Activated T-cell treated with anti-CD3 and anti-CD28 coated beads for 48 hours (primary cell): ENCODE results near the gene KLHL36.
"Not testable (repeated sequence)": the region's sequence is repeated elsewhere in the genome, so short reads cannot be mapped to it uniquely, and the experiment has no call there.

ENCODE experiments used
- DNase-seq: peaks from one replicate; pipeline ENCODE4 v3.0.0-alpha.2; 2020; ENCODE audit warnings: low read depth

Gene KLHL36

DNA sequence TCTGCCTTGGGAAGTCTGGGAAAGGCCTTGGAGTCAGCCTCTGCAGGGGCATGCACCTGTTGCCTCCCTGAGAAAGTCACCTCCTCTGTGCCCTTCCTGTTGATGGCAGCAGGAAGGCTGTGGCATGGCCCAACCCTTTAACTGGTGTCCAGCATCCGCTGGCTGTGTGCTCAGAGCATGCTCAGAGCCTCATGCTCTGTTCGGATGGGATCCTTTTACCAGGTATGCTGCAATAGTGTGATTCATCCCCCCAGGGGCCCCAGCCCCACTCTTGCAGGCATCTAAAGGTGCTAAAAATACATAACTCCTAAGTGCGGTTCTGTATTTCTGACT, 24.9 kb downstream of the KLHL36 start:
- DNase-seq, result no peak

GRCh38 chr16:84673561-84673960, 25.2 kb downstream of the KLHL36 start:
- no peak for DNase-seq

GRCh38 chr16:84675423-84675822, 27.1 kb downstream of the KLHL36 start:
- DNase-seq, result no peak

DNA sequence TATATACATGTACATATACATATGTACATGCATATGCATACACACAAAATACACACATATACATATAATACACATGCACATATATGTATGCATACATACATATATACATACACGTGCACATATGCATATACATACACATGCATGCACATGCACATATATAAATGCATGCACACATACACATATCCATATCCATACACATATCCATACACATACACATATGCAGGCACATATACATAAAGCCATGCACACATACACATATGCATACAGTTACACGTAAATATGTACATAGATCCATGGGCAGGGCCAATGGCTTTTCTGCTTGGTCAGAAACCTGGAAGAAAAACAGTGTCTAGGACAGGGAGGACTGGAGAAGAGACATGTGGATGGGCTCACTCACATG, 27.6 kb downstream of the KLHL36 start:
- no peak for DNase-seq

DNA sequence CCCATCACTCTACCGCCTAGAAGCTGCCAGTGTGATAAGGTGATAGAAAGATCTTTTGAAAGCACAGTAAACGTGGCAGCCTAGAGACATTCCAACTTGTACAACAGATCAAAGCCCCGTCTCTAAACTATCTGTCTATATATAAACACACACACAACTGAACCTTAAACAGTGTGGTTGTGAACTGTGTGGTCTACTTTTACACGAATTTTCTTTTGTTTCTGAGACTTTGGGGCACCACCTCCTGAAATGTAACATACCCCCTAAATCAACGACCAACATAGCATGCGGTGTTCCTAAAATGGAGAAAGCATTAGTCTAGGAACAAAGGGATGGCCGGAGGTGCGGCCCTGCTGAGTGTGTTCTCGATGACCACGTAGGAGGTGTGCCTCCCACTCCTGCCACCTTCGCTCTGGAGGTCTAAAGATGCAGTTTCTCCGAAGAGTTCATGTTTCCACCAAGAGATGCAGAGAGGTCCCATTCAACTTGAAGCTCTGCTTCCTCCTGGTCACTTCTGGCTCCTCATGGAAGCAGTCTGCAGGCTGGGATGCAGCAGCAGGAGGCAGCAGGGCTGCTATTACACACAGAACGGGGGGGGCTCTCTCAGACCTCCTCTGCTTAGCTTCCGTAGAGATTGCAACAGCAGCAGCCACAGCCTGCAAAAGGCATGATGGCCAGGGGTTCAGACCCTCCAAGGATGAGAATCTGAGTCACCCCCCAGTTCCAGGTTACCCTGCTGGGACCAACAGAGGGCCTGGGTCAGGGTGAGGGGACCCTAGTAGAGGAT, 28.9 kb downstream of the KLHL36 start:
- no peak for DNase-seq

GRCh38 chr16:84677849-84678248, 29.5 kb downstream of the KLHL36 start:
- DNase-seq, result no peak

DNA sequence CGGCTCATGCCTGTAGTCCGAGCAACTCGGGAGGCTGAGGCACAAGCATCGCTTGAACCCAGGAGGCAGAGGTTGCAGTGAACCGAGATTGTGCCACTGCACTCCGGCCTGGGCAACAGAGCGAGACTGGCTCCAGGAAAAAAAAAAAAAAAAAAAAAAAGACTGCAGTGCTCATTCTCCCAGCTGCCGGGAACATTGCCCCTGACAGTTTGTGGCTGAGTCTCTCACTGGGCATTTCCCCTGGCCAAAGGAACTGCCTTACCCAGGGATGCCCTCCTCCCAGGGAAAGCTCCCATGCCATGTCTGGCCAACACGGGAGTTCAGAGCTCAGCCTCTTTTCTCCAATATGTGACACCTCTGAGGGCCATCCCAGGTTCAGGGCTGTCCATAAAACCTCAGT, 30.2 kb downstream of the KLHL36 start:
- no peak for DNase-seq

GRCh38 chr16:84680165-84680842, 32.0 kb downstream of the KLHL36 start:
- no peak for DNase-seq

GRCh38 chr16:84680843-84681629, 32.7 kb downstream of the KLHL36 start:
- no peak for DNase-seq

DNA sequence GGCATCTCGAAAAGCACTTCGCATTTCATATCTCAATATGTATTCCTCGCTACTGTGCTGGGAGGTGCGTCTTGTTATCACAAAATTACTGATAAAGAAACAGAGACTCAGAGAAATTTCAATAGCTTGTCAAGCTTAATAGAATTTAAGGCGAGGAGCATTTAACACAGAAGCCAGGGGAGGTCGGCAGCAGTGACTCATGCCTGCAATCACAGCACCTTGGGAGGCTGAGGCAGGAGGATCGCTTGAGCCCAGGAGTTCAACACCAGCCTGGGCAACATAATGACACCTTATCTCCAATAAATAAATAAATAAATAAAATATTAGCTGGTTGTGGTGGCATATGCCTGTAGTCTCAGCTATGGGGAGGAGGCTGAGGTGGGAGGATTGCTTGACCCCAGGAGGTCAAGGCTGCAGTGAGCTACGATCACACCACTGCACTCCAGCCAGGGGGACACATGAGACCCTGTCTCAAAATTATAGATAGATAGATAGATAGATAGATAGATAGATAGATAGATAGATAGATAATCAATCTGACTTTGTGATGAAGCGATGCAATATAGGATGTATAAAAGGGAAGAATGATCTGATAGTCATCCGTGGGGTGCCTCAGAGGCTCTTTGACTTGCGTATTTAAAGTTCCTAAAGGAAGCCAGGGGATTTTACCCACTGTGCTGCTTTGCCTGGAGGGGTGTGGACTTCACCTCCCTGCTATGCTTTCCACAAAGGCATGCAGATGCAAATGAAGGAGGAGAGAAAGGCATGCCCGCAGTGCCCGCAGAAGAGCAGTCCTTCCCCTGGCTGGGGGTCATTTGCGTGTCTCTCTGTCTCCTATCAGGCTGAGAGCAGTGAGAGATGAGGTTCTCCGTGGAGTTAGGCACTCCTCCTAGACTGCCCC, 35.6 kb downstream of the KLHL36 start:
- DNase-seq, result no peak

DNA sequence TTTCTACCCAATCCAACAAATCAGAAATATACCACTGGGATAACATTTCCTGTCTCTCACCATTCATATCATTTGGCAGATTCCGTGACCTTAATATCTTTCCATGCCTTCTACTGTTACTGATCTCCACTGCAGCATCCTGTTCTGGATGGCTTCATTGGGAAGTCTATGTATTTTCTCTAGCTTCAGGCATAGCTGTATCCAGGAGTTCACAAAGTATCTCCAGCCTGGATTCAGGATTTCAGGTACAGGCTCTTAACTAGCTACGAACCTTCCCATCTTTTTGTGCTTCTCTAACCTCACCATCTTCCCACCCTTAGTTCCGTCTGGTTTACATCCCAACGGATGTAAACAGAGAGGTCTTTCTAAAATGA, 36.3 kb downstream of the KLHL36 start:
- DNase-seq, result no peak

DNA sequence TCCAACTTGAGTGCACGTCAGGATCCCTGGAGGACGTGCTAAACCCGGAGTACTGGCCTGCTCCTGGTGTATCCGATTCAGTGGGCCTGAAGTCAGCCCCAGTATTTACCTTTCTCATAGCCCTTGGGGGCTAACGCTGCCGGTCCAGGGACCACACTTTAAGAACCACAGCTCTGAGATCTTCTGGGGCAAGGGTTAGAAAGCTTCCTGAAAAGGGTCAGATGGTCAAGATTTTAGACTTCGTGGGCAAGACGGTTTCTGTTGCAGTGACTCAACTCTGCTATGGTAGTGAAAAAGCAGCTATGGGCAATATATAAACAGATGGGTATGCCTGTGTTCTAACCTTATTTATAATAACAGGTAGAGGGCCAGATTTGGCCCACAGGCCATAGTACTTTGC, 36.9 kb downstream of the KLHL36 start:
- no peak for DNase-seq

GRCh38 chr16:84686707-84687298, 38.5 kb downstream of the KLHL36 start:
- no peak for DNase-seq

DNA sequence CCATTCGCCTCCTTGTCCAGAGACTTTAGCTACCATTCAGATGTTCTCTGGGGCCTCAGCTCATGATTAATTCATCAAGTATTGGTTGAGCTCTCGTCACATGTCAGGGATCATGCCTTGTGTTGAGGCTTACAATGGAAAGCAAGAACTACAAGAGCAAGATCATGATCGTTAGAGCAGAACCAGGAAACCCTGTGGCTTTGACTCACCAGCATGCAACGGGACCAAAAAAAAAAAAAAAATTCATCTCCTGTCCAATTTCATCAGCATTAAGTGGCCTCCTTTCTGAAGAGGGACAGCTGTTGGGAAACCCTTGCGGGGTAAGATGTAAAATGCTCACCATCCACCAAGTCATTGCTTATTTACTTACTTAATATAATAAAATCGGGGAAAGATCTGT, 39.4 kb downstream of the KLHL36 start:
- DNase-seq, result no peak

DNA sequence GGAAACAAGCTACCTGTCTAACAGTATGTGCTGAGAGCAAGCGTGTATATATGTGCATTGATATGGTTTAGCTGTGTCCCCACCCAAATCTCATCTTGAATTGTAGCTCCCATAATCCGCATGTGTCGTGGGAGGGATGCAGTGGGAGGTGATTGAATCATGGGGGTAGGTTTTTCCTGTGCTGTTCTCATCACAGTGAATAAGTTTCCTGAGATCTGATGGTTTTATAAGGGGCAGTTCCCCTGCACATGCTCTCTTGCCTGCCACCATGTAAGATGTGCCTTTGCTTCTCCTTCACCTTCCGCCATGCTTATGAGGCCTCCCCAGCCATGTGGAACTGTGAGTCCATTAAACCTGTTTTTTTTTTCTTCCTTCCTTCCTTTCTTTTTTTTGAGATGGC, 39.9 kb downstream of the KLHL36 start:
- not testable (repeated sequence) for DNase-seq

- no peak for DNase-seq
Observed at GRCh38 chr16:84689111-84689510, 40.8 kb downstream of the KLHL36 start.

GRCh38 chr16:84690088-84690819, 41.9 kb downstream of the KLHL36 start:
- no peak for DNase-seq

- no peak for DNase-seq
Observed at GRCh38 chr16:84692451-84693214, 44.3 kb downstream of the KLHL36 start.

DNA sequence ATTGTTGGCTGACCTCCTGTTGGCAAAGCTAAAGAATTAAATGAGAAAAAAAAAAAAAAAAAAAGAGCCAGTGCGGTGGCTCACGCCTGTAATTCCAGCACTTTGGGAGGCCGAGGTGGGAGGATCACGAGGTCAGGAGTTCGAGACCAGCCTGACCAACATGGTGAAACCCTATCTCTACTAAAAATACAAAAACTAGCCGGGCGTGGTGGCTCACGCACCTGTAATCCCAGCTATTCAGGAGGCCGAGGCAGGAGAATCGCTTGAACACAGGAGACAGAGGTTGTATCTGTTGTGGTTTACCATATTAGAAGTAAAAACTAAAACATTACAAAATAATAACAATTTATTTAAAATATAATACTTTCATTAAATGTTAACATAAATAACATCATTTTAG, 45.6 kb downstream of the KLHL36 start:
- not testable (repeated sequence) for DNase-seq

DNA sequence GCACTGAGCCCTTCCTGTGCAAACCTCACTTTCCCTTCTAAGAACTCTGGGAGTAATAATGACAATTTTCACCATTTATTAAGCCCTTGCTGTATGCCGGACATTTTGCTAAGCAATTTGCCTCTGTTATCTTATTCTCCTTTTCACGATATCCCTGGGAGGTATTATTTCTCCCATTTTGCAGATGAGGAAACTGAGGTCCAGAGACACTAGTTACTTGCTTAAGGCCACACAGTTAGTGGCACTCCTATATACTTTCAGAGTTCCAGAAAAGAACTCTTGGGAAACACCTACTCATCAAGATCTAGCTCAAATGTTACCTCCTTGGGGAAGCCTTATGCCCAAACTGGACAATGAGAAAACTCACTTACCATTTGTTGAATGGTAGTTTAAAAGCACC, 46.7 kb downstream of the KLHL36 start:
- no peak for DNase-seq
